ENCODE results near the gene TEDC2.
A peak's percentile ranks its signal among the peaks of the same experiment; 100 is the strongest.

The TEDC2 gene

DNA sequence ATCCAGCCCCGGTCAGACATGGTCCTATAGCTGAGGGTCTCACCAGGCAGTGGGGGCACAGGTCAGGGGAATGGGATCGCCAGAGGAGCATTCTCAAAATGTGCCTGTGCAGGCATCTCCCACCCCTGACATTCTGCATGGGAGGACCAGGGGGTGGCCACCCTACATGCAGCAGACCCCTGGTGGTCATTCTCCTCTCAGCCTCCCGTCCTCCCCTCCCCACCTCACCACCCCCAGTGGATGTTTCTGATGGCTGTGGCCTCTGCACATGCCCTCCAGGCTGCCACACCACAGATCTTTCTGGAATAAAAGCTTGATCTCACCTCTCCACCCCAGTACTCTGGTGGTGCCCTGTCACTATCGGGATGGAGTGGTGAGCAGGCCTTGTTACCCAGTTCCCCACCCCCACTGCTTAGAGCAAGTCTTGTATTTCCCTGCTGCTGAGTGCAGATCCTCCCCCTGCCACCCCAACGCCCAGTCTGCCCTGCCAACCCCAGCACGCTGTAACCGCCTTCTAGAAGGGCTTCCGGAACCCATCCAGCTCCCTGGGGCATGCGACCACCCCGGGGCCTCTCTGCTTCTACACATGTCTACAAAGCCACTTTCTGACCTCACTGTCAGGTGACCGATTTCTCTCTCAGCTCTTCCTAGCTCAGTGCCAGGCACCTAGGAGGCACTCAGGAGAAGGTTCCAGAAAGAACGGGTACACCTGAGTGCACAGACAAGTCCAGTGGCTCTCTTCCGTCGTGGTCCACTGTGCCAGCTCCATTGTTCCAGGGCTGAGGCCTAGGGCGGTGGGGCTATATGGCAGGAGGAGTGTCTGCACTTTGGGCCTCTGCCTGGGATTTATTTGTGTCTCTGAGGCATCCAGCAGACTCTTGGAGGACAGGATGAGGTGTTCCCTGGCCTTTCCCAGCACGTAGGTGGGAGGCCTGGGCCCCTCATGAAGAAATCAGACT is 24.3 kb downstream of the TEDC2 start:
- no peak for DNase-seq
- no peaks in the 10 kb centered on the region for H3K9me3 Mint-ChIP-seq
- peaks cover 7 to 16% of the 10 kb centered on the region in 2 donors for H3K36me3 Mint-ChIP-seq
- H3K27ac Mint-ChIP-seq, result peak overlapping the region; percentile 26
- no peaks in the 10 kb centered on the region for H3K27me3 Mint-ChIP-seq
- H3K4me3 Mint-ChIP-seq, result no peak overlapping the region
- H3K4me1 Mint-ChIP-seq, result peaks cover 25 to 31% of the 10 kb centered on the region in 2 donors
- ATAC-seq (replicated peaks), result no peak

DNA sequence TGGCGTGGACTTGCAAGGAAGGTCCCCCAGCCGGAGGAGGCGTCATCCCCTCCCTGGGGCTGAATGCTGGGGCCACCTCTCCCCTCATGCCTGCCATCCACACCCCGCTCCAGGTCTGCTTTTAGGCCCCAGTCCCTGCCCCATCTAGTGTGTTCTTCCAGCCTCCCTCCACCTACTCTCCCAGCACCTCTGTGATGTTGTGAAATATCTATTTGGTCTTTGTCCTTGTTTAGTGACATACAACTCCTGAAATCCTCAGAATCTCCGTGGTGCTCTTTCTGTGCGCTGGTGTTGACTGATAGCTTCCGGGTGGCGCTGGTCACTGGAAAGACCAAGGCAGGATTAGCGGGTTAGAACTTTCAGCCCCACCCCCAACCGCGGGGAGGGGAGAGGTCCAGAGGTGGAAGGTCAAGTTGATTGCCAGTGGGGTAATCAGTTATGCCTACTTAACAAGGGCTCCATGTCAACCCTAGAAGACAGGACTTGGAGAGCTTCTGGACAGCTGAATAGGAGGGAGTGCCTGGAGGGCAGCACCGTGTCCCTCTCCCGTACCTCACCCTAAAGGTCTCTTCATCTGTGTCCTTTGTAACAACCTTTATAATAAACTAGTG is 25.1 kb downstream of the TEDC2 start:
- H3K9me3 Mint-ChIP-seq, result no peaks in the 10 kb centered on the region
- ATAC-seq (replicated peaks) (no peak), DNase-seq (no peak)
- no peak overlapping the region for H3K4me3 Mint-ChIP-seq
- H3K27me3 Mint-ChIP-seq, result no peaks in the 10 kb centered on the region
- H3K4me1 Mint-ChIP-seq, result peaks cover 25 to 31% of the 10 kb centered on the region in 2 donors
- no peak overlapping the region for H3K27ac Mint-ChIP-seq
- H3K36me3 Mint-ChIP-seq, result peaks cover 5 to 14% of the 10 kb centered on the region in 2 donors

GRCh38 chr16:2485811-2486507 is 26.1 kb downstream of the TEDC2 start:
- peaks cover 3 to 14% of the 10 kb centered on the region in 2 donors for H3K36me3 Mint-ChIP-seq
- peaks cover 25 to 31% of the 10 kb centered on the region in 2 donors for H3K4me1 Mint-ChIP-seq
- DNase-seq (no peak), ATAC-seq (replicated peaks) (no peak)
- no peak overlapping the region for H3K27ac Mint-ChIP-seq
- no peaks in the 10 kb centered on the region for H3K9me3 Mint-ChIP-seq
- H3K4me3 Mint-ChIP-seq, result no peak overlapping the region
- no peaks in the 10 kb centered on the region for H3K27me3 Mint-ChIP-seq

- DNase-seq (peak; percentile 79), ATAC-seq (replicated peaks) (peak; percentile 97 to 98)
- H3K27ac Mint-ChIP-seq, result peak overlapping the region; percentile 95
- H3K9me3 Mint-ChIP-seq, result no peaks in the 10 kb centered on the region
- peak overlapping the region; percentile 75 to 80 for H3K4me3 Mint-ChIP-seq
- peaks cover 3 to 14% of the 10 kb centered on the region in 2 donors for H3K36me3 Mint-ChIP-seq
- H3K4me1 Mint-ChIP-seq, result peaks cover 25 to 31% of the 10 kb centered on the region in 2 donors
- H3K27me3 Mint-ChIP-seq, result no peaks in the 10 kb centered on the region
Measured at GRCh38 chr16:2486645-2487516, 27.0 kb downstream of the TEDC2 start.

- DNase-seq, result no peak
- no peaks in the 10 kb centered on the region for H3K27me3 Mint-ChIP-seq
- peak overlapping the region; percentile 95 for H3K27ac Mint-ChIP-seq
- H3K4me3 Mint-ChIP-seq, result peak overlapping the region; percentile 75 to 80
- no peak for ATAC-seq (replicated peaks)
- H3K36me3 Mint-ChIP-seq, result peaks cover 0 to 13% of the 10 kb centered on the region in 2 donors
- no peaks in the 10 kb centered on the region for H3K9me3 Mint-ChIP-seq
- H3K4me1 Mint-ChIP-seq, result peaks cover 25 to 27% of the 10 kb centered on the region in 2 donors
Measured at GRCh38 chr16:2487517-2487842, 27.6 kb downstream of the TEDC2 start.

DNA sequence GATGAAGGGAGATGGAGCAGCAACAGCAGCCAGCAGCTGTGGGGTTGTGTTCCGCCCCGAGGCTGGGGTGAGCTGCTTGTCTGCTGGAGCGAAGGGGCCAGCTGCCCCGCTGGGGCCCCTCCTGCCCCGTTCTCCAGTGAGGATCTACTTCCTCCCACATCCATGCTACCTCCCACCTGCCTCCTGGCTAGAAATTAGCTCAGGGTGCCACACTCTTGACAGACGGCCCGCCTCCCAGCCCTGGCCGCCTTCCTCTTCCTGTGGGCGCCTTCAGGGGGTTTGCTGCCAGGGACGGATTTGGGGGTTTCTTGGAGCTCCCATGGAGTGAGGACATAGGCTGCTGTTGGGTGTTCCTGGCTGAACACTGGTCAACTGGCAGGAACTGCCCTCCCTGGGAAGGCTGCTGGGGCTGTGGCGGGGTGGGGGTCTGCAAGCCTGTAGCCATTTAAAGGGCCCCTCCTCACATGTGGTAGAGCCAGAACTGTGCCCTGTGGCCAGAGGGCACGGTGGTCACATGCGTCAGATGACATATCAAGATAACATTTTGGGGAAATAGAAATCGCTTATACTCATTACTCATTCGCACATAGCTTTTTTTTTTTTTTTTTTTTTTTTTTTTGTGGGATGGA is 28.1 kb downstream of the TEDC2 start:
- H3K4me1 Mint-ChIP-seq, result peaks cover 23 to 25% of the 10 kb centered on the region in 2 donors
- no peaks in the 10 kb centered on the region for H3K9me3 Mint-ChIP-seq
- peak overlapping the region; percentile 95 for H3K27ac Mint-ChIP-seq
- ATAC-seq (replicated peaks) (no peak), DNase-seq (no peak)
- peaks cover 0 to 10% of the 10 kb centered on the region in 2 donors for H3K36me3 Mint-ChIP-seq
- no peaks in the 10 kb centered on the region for H3K27me3 Mint-ChIP-seq
- H3K4me3 Mint-ChIP-seq, result peak overlapping the region; percentile 75 to 80

- peaks cover 20% of the 10 kb centered on the region in 2 donors for H3K4me1 Mint-ChIP-seq
- H3K9me3 Mint-ChIP-seq, result no peaks in the 10 kb centered on the region
- peaks cover 0 to 10% of the 10 kb centered on the region in 2 donors for H3K36me3 Mint-ChIP-seq
- ATAC-seq (replicated peaks), result no peak
- H3K27ac Mint-ChIP-seq, result no peak overlapping the region
- no peaks in the 10 kb centered on the region for H3K27me3 Mint-ChIP-seq
- no peak for DNase-seq
- H3K4me3 Mint-ChIP-seq, result no peak overlapping the region
Measured at GRCh38 chr16:2489581-2489980, 29.7 kb downstream of the TEDC2 start.

GRCh38 chr16:2490190-2491105 is 30.5 kb downstream of the TEDC2 start:
- Mint-ChIP-seq H3K4me3 (no peak overlapping the region), H3K27ac (no peak overlapping the region), H3K9me3 (no peaks in the 10 kb centered on the region), H3K4me1 (peaks cover 17 to 19% of the 10 kb centered on the region in 2 donors), H3K36me3 (peaks cover 0 to 10% of the 10 kb centered on the region in 2 donors), H3K27me3 (no peaks in the 10 kb centered on the region)
- ATAC-seq (replicated peaks) (no peak), DNase-seq (no peak)

DNA sequence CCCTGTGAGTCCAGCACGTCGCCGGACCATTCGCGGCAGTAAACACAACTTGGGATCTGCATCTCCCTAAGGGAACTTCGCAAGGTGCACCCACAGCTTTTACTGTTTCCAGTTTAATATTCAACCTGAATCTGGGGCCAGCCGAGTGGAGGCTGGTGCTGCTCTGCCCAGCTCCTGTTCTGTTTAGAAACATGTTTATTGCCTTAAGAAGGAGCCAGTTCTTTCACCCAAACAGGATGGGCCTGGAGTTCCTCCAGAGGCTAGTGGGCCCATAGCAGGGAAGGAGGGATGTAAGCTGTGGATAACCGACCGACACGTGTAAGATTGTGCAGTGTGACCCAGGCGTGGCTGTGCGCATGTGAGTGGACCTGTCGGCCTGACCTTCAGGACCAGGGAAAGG is 32.4 kb downstream of the TEDC2 start:
- peaks cover 8 to 10% of the 10 kb centered on the region in 2 donors for H3K4me1 Mint-ChIP-seq
- peaks cover 3 to 11% of the 10 kb centered on the region in 2 donors for H3K36me3 Mint-ChIP-seq
- no peak overlapping the region for H3K4me3 Mint-ChIP-seq
- no peaks in the 10 kb centered on the region for H3K9me3 Mint-ChIP-seq
- DNase-seq (no peak), ATAC-seq (replicated peaks) (no peak)
- no peak overlapping the region for H3K27ac Mint-ChIP-seq
- no peaks in the 10 kb centered on the region for H3K27me3 Mint-ChIP-seq

- ATAC-seq (replicated peaks), result no peak
- Mint-ChIP-seq H3K36me3 (peaks cover 7 to 15% of the 10 kb centered on the region in 2 donors), H3K27ac (no peak overlapping the region), H3K9me3 (no peaks in the 10 kb centered on the region), H3K4me3 (no peak overlapping the region), H3K27me3 (no peaks in the 10 kb centered on the region), H3K4me1 (peaks cover 0 to 2% of the 10 kb centered on the region in 2 donors)
- no peak for DNase-seq
Measured at GRCh38 chr16:2493605-2494004, 33.7 kb downstream of the TEDC2 start.

DNA sequence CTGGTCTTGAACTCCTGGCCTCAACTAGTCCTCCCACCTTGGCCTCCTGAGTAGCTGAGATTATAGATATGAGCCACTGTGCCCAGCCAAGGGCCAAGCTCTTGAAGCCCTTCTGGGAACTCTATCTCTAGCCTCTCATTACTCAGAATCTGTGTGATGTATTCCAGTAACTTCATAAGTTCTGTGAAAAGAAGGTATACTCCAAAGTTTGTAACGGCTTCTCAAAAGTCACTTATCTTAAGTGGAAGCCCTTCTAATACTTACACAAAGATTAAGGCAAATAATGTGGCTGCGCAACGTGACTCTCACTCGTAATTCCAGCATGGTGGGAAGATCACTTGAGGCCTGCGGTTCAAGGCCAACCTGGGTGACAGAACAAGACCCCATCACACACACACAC is 34.7 kb downstream of the TEDC2 start:
- no peak for DNase-seq
- H3K27ac Mint-ChIP-seq, result no peak overlapping the region
- no peaks in the 10 kb centered on the region for H3K9me3 Mint-ChIP-seq
- H3K4me3 Mint-ChIP-seq, result no peak overlapping the region
- H3K4me1 Mint-ChIP-seq, result peaks cover 0 to 3% of the 10 kb centered on the region in 2 donors
- ATAC-seq (replicated peaks), result no peak
- peaks cover 7 to 18% of the 10 kb centered on the region in 2 donors for H3K36me3 Mint-ChIP-seq
- no peaks in the 10 kb centered on the region for H3K27me3 Mint-ChIP-seq

DNA sequence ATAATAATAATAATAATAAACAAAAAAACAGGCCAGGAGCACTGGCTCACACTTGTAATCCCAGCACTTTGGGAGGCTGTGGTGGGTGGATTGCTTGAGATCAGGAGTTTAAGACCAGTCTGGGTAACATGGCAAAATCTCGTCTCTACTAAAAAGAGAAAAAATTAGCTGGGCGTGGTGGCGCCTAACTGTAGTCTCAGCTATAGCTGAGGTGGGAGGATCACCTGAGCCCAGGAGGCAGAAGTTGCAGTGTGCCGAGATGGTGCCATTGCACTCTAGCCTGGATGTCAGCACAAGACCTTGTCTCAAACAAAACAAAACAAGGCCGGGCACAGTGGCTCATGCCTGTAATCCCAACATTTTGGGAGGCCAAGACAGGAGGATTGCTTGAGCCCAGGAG is 35.1 kb downstream of the TEDC2 start:
- no peak for DNase-seq
- no peaks in the 10 kb centered on the region for H3K27me3 Mint-ChIP-seq
- no peak overlapping the region for H3K4me3 Mint-ChIP-seq
- peaks cover 7 to 15% of the 10 kb centered on the region in 2 donors for H3K36me3 Mint-ChIP-seq
- no peaks in the 10 kb centered on the region for H3K9me3 Mint-ChIP-seq
- no peak overlapping the region for H3K27ac Mint-ChIP-seq
- H3K4me1 Mint-ChIP-seq, result peaks cover 0 to 4% of the 10 kb centered on the region in 2 donors
- no peak for ATAC-seq (replicated peaks)

Data from stimulated activated naive B cell treated with anti-CD40 and anti-IgM and Interleukin-4, amounts not matched to agents 10 μg/mL and 1 μg/mL and 100 μg/mL, for 72 hours (primary cell).